ENCODE measurements around the gene SETD1A. TPM values are rescaled to one million over a fixed set of nuclear protein-coding genes. Genes with fewer than 3 reads are reported as not detected.

The SETD1A gene
- total and polyA plus RNA-seq, 2 of the 8 experiments (the other 6 are each of a cell fraction or from before 2014, with no cell fraction given) = 4.8 to 29.0 TPM

DNA sequence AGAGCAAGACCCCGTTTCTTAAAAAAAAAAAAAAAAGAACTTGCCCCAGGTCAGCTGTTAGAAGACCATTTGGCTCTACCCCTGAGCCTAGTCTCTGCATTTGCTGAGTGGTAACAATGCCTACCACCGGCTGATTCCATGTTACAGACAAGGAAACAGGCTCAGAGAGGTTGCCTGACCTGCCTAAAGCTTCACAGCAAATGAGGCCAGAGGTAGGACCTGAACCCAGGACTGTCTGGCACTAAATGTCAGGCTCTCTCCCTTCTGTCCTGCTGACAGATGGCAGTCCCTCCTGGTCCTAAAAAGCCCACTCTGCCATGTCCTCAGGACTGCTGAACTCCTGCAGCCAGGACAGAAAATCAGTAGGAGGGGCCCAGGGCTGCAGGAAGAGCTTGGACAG lies 47.1 kb downstream of the SETD1A start (continued):
- TF ChIP-seq, protein P1, sequence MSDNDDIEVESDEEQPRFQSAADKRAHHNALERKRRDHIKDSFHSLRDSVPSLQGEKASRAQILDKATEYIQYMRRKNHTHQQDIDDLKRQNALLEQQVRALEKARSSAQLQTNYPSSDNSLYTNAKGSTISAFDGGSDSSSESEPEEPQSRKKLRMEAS (IDR thresholded peaks at IDR 0.05) = no peak
- TF ChIP-seq BCL11A (IDR thresholded peaks at IDR 0.05; ENCODE audit: low read depth in 2 of 2, low read length in 2 of 2) (no peak), SP1 (IDR thresholded peaks at IDR 0.05; ENCODE audit: low read depth, low read length) (no peak), SIRT6 (IDR thresholded peaks at IDR 0.05; ENCODE audit: low read length) (no peak), CHD2 (IDR thresholded peaks at IDR 0.05; ENCODE audit: low read length) (no peak), SRF (IDR thresholded peaks at IDR 0.05; ENCODE audit: low read depth, low read length) (no peak), SIN3A (conservative IDR thresholded peaks at IDR 0.05 in 1 of 2, IDR thresholded peaks at IDR 0.05 in 1 of 2; ENCODE audit: low read depth in 1 of 2, low read length in 2 of 2) (no peak)

Measured in H1 (cell line).